Stimulated activated effector memory CD8-positive, alpha-beta T cell treated with anti-CD3 and anti-CD28 coated beads, Interleukin-12 subunit alpha, Interleukin-12 subunit beta, amount 100 ng/mL, for 72 hours (primary cell): ENCODE results near the gene CCN6.
A peak's percentile ranks its signal among the peaks of the same experiment; 100 is the strongest.
"Not testable (repeated sequence)": the region's sequence is repeated elsewhere in the genome, so short reads cannot be mapped to it uniquely, and the experiment has no call there.

Experiments
- ATAC-seq: fragments of 150-1000 bp; cut with Tn5 transposase; 2 replicates; pipeline ENCODE4 v1.10.0; 2021
- DNase-seq, 2 donors: peaks; one replicate each; pipeline ENCODE4 v3.0.0; 2021 to 2022; ENCODE audit warnings: low spot score in 2 of 2
- H3K27ac Mint-ChIP-seq: one replicate; pipeline ENCODE4 v1.8.0; 2022; ENCODE audit warnings: mild to moderate bottlenecking, mixed read lengths
- H3K36me3 Mint-ChIP-seq: one replicate; pipeline ENCODE4 v1.8.0; 2022; ENCODE audit warnings: mild to moderate bottlenecking, mixed read lengths
- H3K4me1 Mint-ChIP-seq: one replicate; pipeline ENCODE4 v1.8.0; 2022; ENCODE audit warnings: mixed read lengths
- H3K4me3 Mint-ChIP-seq: one replicate; pipeline ENCODE4 v1.8.0; 2022; ENCODE audit warnings: mild to moderate bottlenecking, mixed read lengths
- H3K9me3 Mint-ChIP-seq: one replicate; pipeline ENCODE4 v1.8.0; 2022; ENCODE audit warnings: mixed read lengths

CCN6 gene

GRCh38 chr6:112038268-112038667, 15.6 kb upstream of the CCN6 start:
- no peaks in the 10 kb centered on the region for H3K9me3 Mint-ChIP-seq
- peaks cover 34% of the 10 kb centered on the region for H3K4me1 Mint-ChIP-seq
- H3K36me3 Mint-ChIP-seq: no peaks in the 10 kb centered on the region
- ATAC-seq (no peak), DNase-seq (no peak)
- H3K4me3 Mint-ChIP-seq: no peak overlapping the region
- H3K27ac Mint-ChIP-seq: no peak overlapping the region

- ATAC-seq: no peak
- no peak overlapping the region for H3K4me3 Mint-ChIP-seq
- H3K4me1 Mint-ChIP-seq: peaks cover 32% of the 10 kb centered on the region
- H3K9me3 Mint-ChIP-seq: no peaks in the 10 kb centered on the region
- no peaks in the 10 kb centered on the region for H3K36me3 Mint-ChIP-seq
- H3K27ac Mint-ChIP-seq: no peak overlapping the region
- DNase-seq: no peak
These were observed 15.0 kb upstream of the CCN6 start for GRCh38 chr6:112038756-112039430.

- H3K9me3 Mint-ChIP-seq: no peaks in the 10 kb centered on the region
- peaks cover 32% of the 10 kb centered on the region for H3K4me1 Mint-ChIP-seq
- DNase-seq (no peak), ATAC-seq (no peak)
- H3K36me3 Mint-ChIP-seq: peaks cover 3% of the 10 kb centered on the region
- H3K4me3 Mint-ChIP-seq: no peak overlapping the region
- peak overlapping the region; percentile 4 for H3K27ac Mint-ChIP-seq
These were observed 14.5 kb upstream of the CCN6 start for GRCh38 chr6:112039431-112039770.

- Mint-ChIP-seq H3K27ac (no peak overlapping the region), H3K4me1 (peaks cover 28% of the 10 kb centered on the region), H3K36me3 (peaks cover 6% of the 10 kb centered on the region), H3K4me3 (no peak overlapping the region), H3K9me3 (no peaks in the 10 kb centered on the region)
- ATAC-seq (no peak), DNase-seq (no peak)
These were observed 12.9 kb upstream of the CCN6 start for GRCh38 chr6:112040956-112041355.

GRCh38 chr6:112041535-112041934, 12.4 kb upstream of the CCN6 start:
- Mint-ChIP-seq H3K4me3 (no peak overlapping the region), H3K27ac (peak overlapping the region; percentile 95), H3K4me1 (peaks cover 28% of the 10 kb centered on the region), H3K36me3 (peaks cover 6% of the 10 kb centered on the region), H3K9me3 (no peaks in the 10 kb centered on the region)
- DNase-seq (no peak), ATAC-seq (no peak)

- Mint-ChIP-seq H3K9me3 (no peaks in the 10 kb centered on the region), H3K4me3 (peak overlapping the region; percentile 84), H3K27ac (peak overlapping the region; percentile 95), H3K4me1 (peaks cover 28% of the 10 kb centered on the region), H3K36me3 (peaks cover 6% of the 10 kb centered on the region)
- ATAC-seq (peak; percentile 95), DNase-seq (peak; percentile 91 to 98)
These were observed 10.6 kb upstream of the CCN6 start for GRCh38 chr6:112043032-112044007.

- H3K27ac Mint-ChIP-seq: no peak overlapping the region
- peaks cover 6% of the 10 kb centered on the region for H3K36me3 Mint-ChIP-seq
- no peaks in the 10 kb centered on the region for H3K9me3 Mint-ChIP-seq
- DNase-seq (no peak), ATAC-seq (no peak)
- peak overlapping the region; percentile 84 for H3K4me3 Mint-ChIP-seq
- peaks cover 32% of the 10 kb centered on the region for H3K4me1 Mint-ChIP-seq
These were observed 9.7 kb upstream of the CCN6 start for GRCh38 chr6:112044196-112044595.

- peaks cover 6% of the 10 kb centered on the region for H3K36me3 Mint-ChIP-seq
- H3K9me3 Mint-ChIP-seq: no peaks in the 10 kb centered on the region
- H3K27ac Mint-ChIP-seq: no peak overlapping the region
- H3K4me3 Mint-ChIP-seq: no peak overlapping the region
- ATAC-seq: no peak
- H3K4me1 Mint-ChIP-seq: peaks cover 34% of the 10 kb centered on the region
- DNase-seq: no peak
These were observed 9.0 kb upstream of the CCN6 start for GRCh38 chr6:112044856-112045255.

GRCh38 chr6:112047523-112047922, 6.4 kb upstream of the CCN6 start:
- not testable (repeated sequence) for ATAC-seq, DNase-seq, H3K9me3 Mint-ChIP-seq, H3K27ac Mint-ChIP-seq, H3K36me3 Mint-ChIP-seq, H3K4me3 Mint-ChIP-seq
- peaks cover 20% of the 10 kb centered on the region for H3K4me1 Mint-ChIP-seq

- DNase-seq: no peak
- H3K4me1 Mint-ChIP-seq: peaks cover 9% of the 10 kb centered on the region
- peaks cover 5% of the 10 kb centered on the region for H3K36me3 Mint-ChIP-seq
- H3K9me3 Mint-ChIP-seq: no peaks in the 10 kb centered on the region
- H3K4me3 Mint-ChIP-seq: no peak overlapping the region
- peak; percentile 90 for ATAC-seq
- H3K27ac Mint-ChIP-seq: no peak overlapping the region
These were observed 4.7 kb upstream of the CCN6 start for GRCh38 chr6:112049026-112049799.

- no peak overlapping the region for H3K4me3 Mint-ChIP-seq
- no peak overlapping the region for H3K27ac Mint-ChIP-seq
- DNase-seq (no peak), ATAC-seq (no peak)
- H3K4me1 Mint-ChIP-seq: peaks cover 5% of the 10 kb centered on the region
- no peaks in the 10 kb centered on the region for H3K9me3 Mint-ChIP-seq
- H3K36me3 Mint-ChIP-seq: no peaks in the 10 kb centered on the region
These were observed 3.9 kb upstream of the CCN6 start for GRCh38 chr6:112049996-112050395.

- Mint-ChIP-seq H3K36me3 (no peaks in the 10 kb centered on the region), H3K27ac (no peak overlapping the region), H3K4me3 (no peak overlapping the region), H3K9me3 (no peaks in the 10 kb centered on the region), H3K4me1 (peaks cover 5% of the 10 kb centered on the region)
- ATAC-seq: no peak
- DNase-seq: no peak
These were observed 3.5 kb upstream of the CCN6 start for GRCh38 chr6:112050429-112050828.

- not testable (repeated sequence) for H3K27ac Mint-ChIP-seq, DNase-seq, H3K4me3 Mint-ChIP-seq, H3K9me3 Mint-ChIP-seq, H3K4me1 Mint-ChIP-seq, H3K36me3 Mint-ChIP-seq, ATAC-seq
These were observed 2.6 kb upstream of the CCN6 start for GRCh38 chr6:112051251-112051740.

GRCh38 chr6:112054555-112055190, 769 bp downstream of the CCN6 start:
- H3K27ac Mint-ChIP-seq: no peak overlapping the region

More at GRCh38 chr6:112054555-112055190, 769 bp downstream of the CCN6 start:
- ATAC-seq: no peak
- no peaks in the 10 kb centered on the region for H3K9me3 Mint-ChIP-seq
- H3K4me1 Mint-ChIP-seq: no peaks in the 10 kb centered on the region
- no peaks in the 10 kb centered on the region for H3K36me3 Mint-ChIP-seq
- no peak overlapping the region for H3K4me3 Mint-ChIP-seq
- no peak for DNase-seq
